B cell (primary cell): ENCODE measurements around the gene TTLL5. TPM values are rescaled to one million over a fixed set of nuclear protein-coding genes. Genes with fewer than 3 reads are reported as not detected.

Experiments
- ATAC-seq: fragments of 200-7000 bp; cut with Tn5 transposase; one replicate; pipeline ENCODE4 v1.10.0; 2021; ENCODE audit warnings: low read depth, mild to moderate bottlenecking, moderate number of reproducible peaks, moderate library complexity
- CTCF ChIA-PET: fragments of 350-600 bp; sonication (Branson Sonifier 250); formaldehyde crosslinking; loops from one replicate; lab custom pipeline; 2021; ENCODE audit warnings: antibody characterized with exemption, inconsistent platforms; lab: Charles Lee
- POLR2A ChIA-PET: fragments of 350-600 bp; sonication (Branson Sonifier 250); formaldehyde crosslinking; loops from one replicate; lab custom pipeline; 2021; ENCODE audit warnings: antibody characterized with exemption; lab: Charles Lee
- DNase-seq: peaks from one replicate; pipeline ENCODE4 v3.0.0; 2013
- H2AFZ ChIP-seq: 2 replicates; pipeline ENCODE4 v1.6.1; 2012; ENCODE audit warnings: mild to moderate bottlenecking, low read depth, low read length; ENCODE audit not compliant: insufficient read depth, poor library complexity, severe bottlenecking
- H3K27ac ChIP-seq, 2 donors: 1 replicate in 1 of 2; 2 replicates in 1 of 2; pipeline ENCODE4 v1.5.1; 2012 to 2013; ENCODE audit warnings: low read length in 2 of 2, mild to moderate bottlenecking in 2 of 2, moderate library complexity in 1 of 2
- H3K27me3 ChIP-seq, 4 experiments: fragments of 200-600 bp in 1 of 4; sonication (generic) in 1 of 4; replicated peaks in 1 of 4; 1 replicate in 2 of 4; 2 replicates in 2 of 4; pipeline versions ENCODE4 v1.6.1 to v1.7.0; 2013 to 2016; ENCODE audit warnings: low read length in 3 of 4, mild to moderate bottlenecking in 2 of 4, mixed read lengths in 1 of 4, moderate library complexity in 1 of 4; ENCODE audit not compliant: insufficient read depth in 4 of 4, control insufficient read depth in 3 of 4; ENCODE audit errors: control extremely low read depth in 1 of 4
- H3K36me3 ChIP-seq, 2 experiments: replicated peaks in 1 of 2; 1 replicate in 1 of 2; 2 replicates in 1 of 2; pipeline versions ENCODE4 v1.6.1 to v1.7.1; 2013; ENCODE audit warnings: low read length in 1 of 2; ENCODE audit not compliant: insufficient read depth in 2 of 2, control insufficient read depth in 1 of 2; ENCODE audit errors: control extremely low read depth in 1 of 2, extremely low read depth in 1 of 2
- H3K4me1 ChIP-seq, 2 donors: fragments of 200-600 bp in 1 of 2; sonication (generic) in 1 of 2; 1 replicate in 1 of 2; 2 replicates in 1 of 2; pipeline versions ENCODE4 v1.5.1 to v1.6.1; 2013 to 2017; ENCODE audit warnings: low read length in 2 of 2; ENCODE audit not compliant: control insufficient read depth in 2 of 2, insufficient read depth in 2 of 2
- H3K4me2 ChIP-seq: replicated peaks from 2 replicates; pipeline ENCODE3; 2012; ENCODE audit warnings: mild to moderate bottlenecking, low read depth, low read length; ENCODE audit not compliant: poor library complexity, severe bottlenecking
- H3K4me3 ChIP-seq, 5 experiments: fragments of 200-600 bp in 1 of 5; sonication (generic) in 1 of 5; 1 replicate in 3 of 5; 2 replicates in 2 of 5; pipeline versions ENCODE4 v1.5.1 to v1.7.0; 2011 to 2016; ENCODE audit warnings: low read length in 4 of 5, mild to moderate bottlenecking in 4 of 5, low read depth in 2 of 5, control low read depth in 1 of 5, moderate library complexity in 1 of 5; ENCODE audit not compliant: insufficient read depth in 1 of 5; ENCODE audit errors: control extremely low read depth in 1 of 5, extremely low read depth in 1 of 5
- H3K79me2 ChIP-seq: fragments of 200-600 bp; sonication (generic); one replicate; pipeline ENCODE4 v1.6.0; 2016; ENCODE audit warnings: low read length; ENCODE audit not compliant: control insufficient read depth, insufficient read depth
- H3K9ac ChIP-seq: fragments of 200-600 bp; sonication (generic); 2 replicates; pipeline ENCODE4 v1.6.1; 2017; ENCODE audit warnings: mild to moderate bottlenecking, low read length, moderate library complexity
- H3K9me3 ChIP-seq, 3 donors: one replicate each; pipeline versions ENCODE4 v1.6.1 to v1.7.1; 2013; ENCODE audit warnings: low read length in 2 of 3; ENCODE audit not compliant: control insufficient read depth in 2 of 3, insufficient read depth in 1 of 3; ENCODE audit errors: control extremely low read depth in 1 of 3
- H4K20me1 ChIP-seq: 2 replicates; pipeline ENCODE4 v1.6.0; 2012; ENCODE audit warnings: mild to moderate bottlenecking, low read length; ENCODE audit not compliant: insufficient read depth, control insufficient read depth, poor library complexity, severe bottlenecking
- H3K27ac Mint-ChIP-seq: one replicate; pipeline ENCODE4 v1.8.0; 2021; ENCODE audit warnings: mixed read lengths
- H3K27me3 Mint-ChIP-seq: one replicate; pipeline ENCODE4 v1.8.0; 2021; ENCODE audit warnings: mixed read lengths
- H3K4me1 Mint-ChIP-seq: one replicate; pipeline ENCODE4 v1.8.0; 2021; ENCODE audit warnings: mixed read lengths
- H3K4me3 Mint-ChIP-seq: one replicate; pipeline ENCODE4 v1.8.0; 2021; ENCODE audit warnings: mixed read lengths
- H3K9me3 Mint-ChIP-seq: one replicate; pipeline ENCODE4 v1.8.0; 2022; ENCODE audit warnings: mixed read lengths; ENCODE audit not compliant: insufficient read depth
- EZH2 ChIP-seq: IDR thresholded peaks from 2 replicates; pipeline ENCODE4 v1.6.1; 2012; ENCODE audit warnings: borderline replicate concordance, low read depth, mild to moderate bottlenecking, moderate library complexity, low read length; ENCODE audit not compliant: insufficient read depth, poor library complexity, severe bottlenecking
- WGBS: methylation state at CpG from one replicate; pipeline ENCODE4 v1.1.5; 2013; ENCODE audit warnings: missing lambda C conversion rate; ENCODE audit not compliant: insufficient coverage; 5-methylcytosine and 5-hydroxymethylcytosine counted together
- intact Hi-C: fragments of 100-400 bp; cut with micrococcal nuclease; formaldehyde crosslinking; loops from one replicate; pipeline ENCODE4 v1.10.0; 2022
- polyA plus RNA-seq: library from polyadenylated mRNA; depleted of rRNA; stranded (reverse); fragments of >200 nt; gene quantifications from 2 replicates; pipeline ENCODE4 v1.2.3, GENCODE V29; 2012
- total RNA-seq, 2 donors: library from RNA; stranded (reverse); fragments of 120-200 nt in 1 of 2; gene quantifications; 1 replicate in 1 of 2; 2 replicates in 1 of 2; pipeline versions ENCODE4 v1.2.3 to v1.2.4, GENCODE V29; 2013 to 2022
- TF ChIP-seq, protein P1 (sequence below): fragments of 200-600 bp; IDR thresholded peaks from one replicate; pipeline ENCODE4 v1.8.0; 2022; ENCODE audit warnings: antibody characterized with exemption, mild to moderate bottlenecking

TTLL5 gene
- total and polyA plus RNA-seq, 2 donors (not counting 1 experiment from before 2014, with no cell fraction given), result 10.9 to 50.9 TPM

DNA sequence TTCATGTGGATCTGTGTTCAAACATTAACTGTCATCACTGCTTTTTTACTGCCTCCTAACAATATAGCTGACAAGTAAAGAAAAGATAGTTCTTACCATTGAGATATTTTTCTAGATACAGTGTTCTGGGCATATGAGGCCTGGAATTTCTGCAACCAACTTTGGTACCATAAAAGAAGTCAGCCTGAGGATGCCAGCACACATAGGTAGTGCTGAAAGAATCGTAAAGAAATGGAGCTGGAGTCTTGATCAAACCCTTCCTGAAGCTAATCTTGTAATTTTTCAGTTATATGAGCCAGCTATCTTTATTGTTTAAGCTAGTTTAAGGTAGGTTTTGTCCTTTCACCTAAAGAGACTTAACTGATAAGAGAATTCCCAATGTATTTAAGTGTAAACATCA lies 11.7 kb upstream of the TTLL5 start:
- ATAC-seq, result no peak
- H3K9me3 Mint-ChIP-seq, result no peaks in the 10 kb centered on the region
- no peak for TF ChIP-seq EZH2
- H3K9me3 ChIP-seq, result no peaks in the 10 kb centered on the region
- no peak overlapping the region for H3K27ac ChIP-seq
- no peak overlapping the region for H3K4me3 Mint-ChIP-seq
- POLR2A ChIA-PET, result interaction anchor here (0.7 kb wide), 1 partner anchor 768 kb away, joined by 7 read pairs; no protein-coding TSS in a partner anchor
- no peak overlapping the region for H2AFZ ChIP-seq
- H3K4me2 ChIP-seq, result no peak overlapping the region
- no peaks in the 10 kb centered on the region for H3K27me3 Mint-ChIP-seq
- no peak overlapping the region for H3K27ac Mint-ChIP-seq
- no peaks in the 10 kb centered on the region for H3K79me2 ChIP-seq
- intact Hi-C loops, result no loop called here
- no peak for DNase-seq
- no peak overlapping the region for H3K9ac ChIP-seq
- no peaks in the 10 kb centered on the region for H3K27me3 ChIP-seq
- H3K36me3 ChIP-seq, result peaks cover 0 to 50% of the 10 kb centered on the region in 2 experiments
- no CpG with 5 or more reads among the region's 1 CpG for WGBS
- no peaks in the 10 kb centered on the region for H4K20me1 ChIP-seq
- H3K4me1 ChIP-seq, result no peaks in the 10 kb centered on the region
- CTCF ChIA-PET, result interaction anchor here (0.9 to 13.9 kb wide), 4 partner anchors 41 to 161 kb away, joined by 3 to 447 read pairs (median 5); partner anchors contain the start of gene FLVCR2
- H3K4me3 ChIP-seq, result no peak overlapping the region
- no peaks in the 10 kb centered on the region for H3K4me1 Mint-ChIP-seq

DNA sequence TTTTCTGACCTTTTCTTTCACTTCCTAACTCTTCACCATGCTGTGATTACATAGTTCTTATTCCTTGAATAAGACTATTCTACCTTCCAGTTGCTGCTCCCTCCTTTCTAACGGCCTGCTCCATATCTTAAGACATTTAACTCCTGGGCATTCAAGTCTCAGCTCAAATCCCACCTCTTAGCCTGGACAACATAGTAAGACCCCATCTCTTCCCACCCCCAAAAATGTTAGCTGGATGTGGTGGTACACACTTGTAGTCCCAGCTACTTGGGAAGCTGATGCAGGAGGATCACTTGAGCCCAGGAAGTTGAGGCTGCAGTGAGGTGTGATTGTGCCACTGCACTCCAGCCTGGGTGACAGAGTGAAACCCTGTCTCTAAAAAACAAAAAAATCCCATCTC lies 11.3 kb upstream of the TTLL5 start:
- Histone ChIP-seq H3K36me3 (peaks cover 0 to 55% of the 10 kb centered on the region in 2 experiments), H3K9ac (no peak overlapping the region), H3K79me2 (no peaks in the 10 kb centered on the region), H3K4me1 (no peaks in the 10 kb centered on the region), H3K9me3 (no peaks in the 10 kb centered on the region), H3K4me3 (no peak overlapping the region), H3K27me3 (no peaks in the 10 kb centered on the region), H3K4me2 (no peak overlapping the region), H2AFZ (no peak overlapping the region), H4K20me1 (no peaks in the 10 kb centered on the region), H3K27ac (no peak overlapping the region)
- no peak for TF ChIP-seq EZH2
- TF ChIP-seq, protein P1, sequence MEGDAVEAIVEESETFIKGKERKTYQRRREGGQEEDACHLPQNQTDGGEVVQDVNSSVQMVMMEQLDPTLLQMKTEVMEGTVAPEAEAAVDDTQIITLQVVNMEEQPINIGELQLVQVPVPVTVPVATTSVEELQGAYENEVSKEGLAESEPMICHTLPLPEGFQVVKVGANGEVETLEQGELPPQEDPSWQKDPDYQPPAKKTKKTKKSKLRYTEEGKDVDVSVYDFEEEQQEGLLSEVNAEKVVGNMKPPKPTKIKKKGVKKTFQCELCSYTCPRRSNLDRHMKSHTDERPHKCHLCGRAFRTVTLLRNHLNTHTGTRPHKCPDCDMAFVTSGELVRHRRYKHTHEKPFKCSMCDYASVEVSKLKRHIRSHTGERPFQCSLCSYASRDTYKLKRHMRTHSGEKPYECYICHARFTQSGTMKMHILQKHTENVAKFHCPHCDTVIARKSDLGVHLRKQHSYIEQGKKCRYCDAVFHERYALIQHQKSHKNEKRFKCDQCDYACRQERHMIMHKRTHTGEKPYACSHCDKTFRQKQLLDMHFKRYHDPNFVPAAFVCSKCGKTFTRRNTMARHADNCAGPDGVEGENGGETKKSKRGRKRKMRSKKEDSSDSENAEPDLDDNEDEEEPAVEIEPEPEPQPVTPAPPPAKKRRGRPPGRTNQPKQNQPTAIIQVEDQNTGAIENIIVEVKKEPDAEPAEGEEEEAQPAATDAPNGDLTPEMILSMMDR, result no peak
- ChIA-PET POLR2A (no interaction called here), CTCF (interaction anchor here (0.9 to 13.9 kb wide), 4 partner anchors 41 to 161 kb away, joined by 3 to 447 read pairs (median 5); partner anchors contain the start of gene FLVCR2)
- DNase-seq (no peak), ATAC-seq (no peak)
- Mint-ChIP-seq H3K4me1 (no peaks in the 10 kb centered on the region), H3K27me3 (no peaks in the 10 kb centered on the region), H3K27ac (no peak overlapping the region), H3K4me3 (no peak overlapping the region), H3K9me3 (no peaks in the 10 kb centered on the region)
- intact Hi-C loops, result loop anchor here (5.0 kb wide), 1 partner anchor 342 kb away; no protein-coding TSS in a partner anchor
- WGBS, result 100% methylated on average over 1 of the region's 1 CpG
